Measurements from ENCODE around the gene ENKD1. TPM values are rescaled to one million over a fixed set of nuclear protein-coding genes. Genes with fewer than 3 reads are reported as not detected.

ENKD1 gene
- total and polyA plus RNA-seq, 2 donors = 10.3 to 39.5 TPM

DNA sequence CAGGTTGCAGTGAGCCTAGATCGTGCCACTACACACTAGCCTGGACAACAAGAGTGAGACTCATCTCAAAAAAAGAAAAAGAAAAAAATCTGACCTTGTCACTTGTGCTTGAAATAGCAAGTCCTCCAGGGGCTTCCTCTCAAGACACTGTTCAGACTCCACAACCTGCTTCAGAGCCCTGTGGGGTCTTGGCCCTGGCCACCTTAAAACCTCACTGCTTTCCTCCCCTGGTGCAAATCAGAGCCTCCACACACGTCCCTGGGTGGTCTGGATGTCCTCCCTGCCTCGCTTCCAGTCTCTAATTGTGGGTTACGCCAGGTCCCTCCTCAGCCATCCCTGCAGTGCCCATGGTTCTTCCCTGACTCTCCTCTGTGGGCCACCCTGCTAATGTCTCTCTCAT is 11.2 kb downstream of the ENKD1 start:
- H3K27ac ChIP-seq (ENCODE audit: low read depth) = no peak overlapping the region
- WGBS = 71% methylated on average over 4 of the region's 4 CpGs
- no peaks in the 10 kb centered on the region for H3K36me3 ChIP-seq (ENCODE audit: insufficient read depth)
- H3K4me3 ChIP-seq (ENCODE audit: low read depth, low read length) = no peak overlapping the region
- H3K4me1 ChIP-seq (ENCODE audit: insufficient read depth) = no peaks in the 10 kb centered on the region
- DNase-seq (ENCODE audit: extremely low spot score) = no peak

DNA sequence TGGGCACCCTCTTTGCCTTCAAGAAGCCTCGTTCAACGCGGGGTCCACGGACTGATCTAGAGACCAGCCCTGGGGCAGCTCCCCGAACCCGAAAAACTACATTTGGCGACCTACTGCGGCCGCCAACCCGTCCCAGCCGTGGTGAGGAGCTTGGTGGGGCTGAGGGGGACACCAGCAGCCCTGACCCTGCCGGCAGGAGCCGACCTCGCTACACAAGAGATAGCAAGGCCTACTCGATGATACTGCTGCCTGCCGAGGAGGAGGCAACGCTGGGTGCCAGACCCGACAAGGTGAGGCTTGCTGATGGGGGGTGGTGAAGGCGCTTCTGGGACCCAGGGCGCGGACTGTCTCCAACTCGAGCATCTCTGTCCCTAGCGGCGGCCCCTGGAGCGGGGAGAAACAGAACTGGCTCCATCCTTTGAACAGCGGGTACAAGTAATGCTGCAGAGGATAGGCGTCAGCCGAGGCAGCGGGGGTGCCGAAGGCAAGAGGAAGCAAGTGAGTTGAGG is 12.1 kb downstream of the ENKD1 start:
- H3K27ac ChIP-seq (ENCODE audit: low read depth) = no peak overlapping the region
- no peak for DNase-seq (ENCODE audit: extremely low spot score)
- H3K36me3 ChIP-seq (ENCODE audit: insufficient read depth) = no peaks in the 10 kb centered on the region
- WGBS = 55% methylated on average over 30 of the region's 30 CpGs
- H3K4me1 ChIP-seq (ENCODE audit: insufficient read depth) = no peaks in the 10 kb centered on the region
- H3K4me3 ChIP-seq (ENCODE audit: low read depth, low read length) = no peak overlapping the region

DNA sequence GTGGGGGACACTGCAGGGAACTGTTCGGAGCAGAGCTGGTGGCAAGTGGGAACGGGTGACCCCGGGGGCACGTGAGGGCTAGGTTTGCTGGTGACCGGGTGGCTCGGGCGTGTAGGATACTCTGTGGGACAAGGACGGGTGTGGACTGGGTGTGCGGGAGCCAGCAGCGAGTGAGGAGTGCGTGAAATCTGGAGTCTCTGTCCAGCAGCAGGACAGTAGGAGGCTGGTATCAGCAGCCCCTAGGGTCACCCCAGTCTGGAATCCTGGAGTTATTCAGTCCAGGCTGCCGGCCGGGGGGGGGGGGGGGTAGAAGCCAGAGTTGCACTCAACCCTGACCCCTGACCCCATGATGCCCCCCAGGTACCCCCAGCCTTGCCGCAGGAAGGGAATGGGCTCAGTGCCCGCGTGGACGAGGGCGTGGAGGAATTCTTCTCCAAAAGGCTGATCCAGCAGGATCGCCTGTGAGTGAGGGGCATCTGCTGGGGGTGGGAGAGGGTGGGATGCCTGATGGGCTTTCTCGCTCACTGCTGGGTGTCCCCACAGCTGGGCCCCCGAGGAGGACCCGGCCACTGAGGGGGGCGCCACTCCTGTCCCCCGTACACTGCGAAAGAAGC is 12.7 kb downstream of the ENKD1 start:
- Histone ChIP-seq H3K4me3 (ENCODE audit: low read depth, low read length) (no peak overlapping the region), H3K27ac (ENCODE audit: low read depth) (no peak overlapping the region), H3K36me3 (ENCODE audit: insufficient read depth) (no peaks in the 10 kb centered on the region), H3K4me1 (ENCODE audit: insufficient read depth) (no peaks in the 10 kb centered on the region)
- 28% methylated on average over 25 of the region's 25 CpGs for WGBS
- no peak for DNase-seq (ENCODE audit: extremely low spot score)

DNA sequence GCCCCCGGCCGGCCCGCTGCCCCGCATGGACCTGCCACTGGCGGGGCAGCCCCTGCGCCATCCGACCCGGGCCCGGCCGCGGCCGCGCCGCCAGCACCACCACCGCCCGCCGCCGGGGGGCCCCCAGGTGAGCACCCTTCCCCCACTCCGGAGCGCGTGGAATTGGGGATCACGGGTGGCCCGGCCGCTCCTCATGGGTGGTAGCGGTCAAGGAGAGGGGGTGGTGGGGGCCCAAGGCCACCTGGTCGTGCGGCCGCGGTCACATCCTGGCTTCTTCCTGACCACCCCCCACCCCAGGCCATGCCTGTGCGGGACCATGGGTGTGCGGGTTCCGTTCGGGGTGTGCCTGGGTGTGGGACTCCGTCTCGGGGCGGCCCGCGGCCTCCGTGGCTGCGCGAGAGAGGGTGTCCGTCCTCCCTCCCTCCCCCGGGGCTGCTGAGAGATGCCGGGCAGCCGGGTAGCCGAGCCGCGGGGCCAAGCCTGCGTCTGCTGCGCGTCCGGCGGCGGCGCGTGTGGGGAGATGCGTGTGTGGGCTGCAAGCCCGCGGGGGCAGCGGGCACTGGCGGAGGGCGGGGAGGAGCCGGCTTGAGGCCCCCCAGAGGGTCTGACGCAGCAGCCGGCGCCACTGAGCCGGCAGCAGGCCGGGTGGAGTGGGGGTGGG is 13.3 kb downstream of the ENKD1 start:
- no peaks in the 10 kb centered on the region for H3K36me3 ChIP-seq (ENCODE audit: insufficient read depth)
- WGBS = 9% methylated on average over 68 of the region's 68 CpGs
- no peak overlapping the region for H3K27ac ChIP-seq (ENCODE audit: low read depth)
- no peaks in the 10 kb centered on the region for H3K4me1 ChIP-seq (ENCODE audit: insufficient read depth)
- no peak for DNase-seq (ENCODE audit: extremely low spot score)
- peak overlapping the region; percentile 40 for H3K4me3 ChIP-seq (ENCODE audit: low read depth, low read length)

DNA sequence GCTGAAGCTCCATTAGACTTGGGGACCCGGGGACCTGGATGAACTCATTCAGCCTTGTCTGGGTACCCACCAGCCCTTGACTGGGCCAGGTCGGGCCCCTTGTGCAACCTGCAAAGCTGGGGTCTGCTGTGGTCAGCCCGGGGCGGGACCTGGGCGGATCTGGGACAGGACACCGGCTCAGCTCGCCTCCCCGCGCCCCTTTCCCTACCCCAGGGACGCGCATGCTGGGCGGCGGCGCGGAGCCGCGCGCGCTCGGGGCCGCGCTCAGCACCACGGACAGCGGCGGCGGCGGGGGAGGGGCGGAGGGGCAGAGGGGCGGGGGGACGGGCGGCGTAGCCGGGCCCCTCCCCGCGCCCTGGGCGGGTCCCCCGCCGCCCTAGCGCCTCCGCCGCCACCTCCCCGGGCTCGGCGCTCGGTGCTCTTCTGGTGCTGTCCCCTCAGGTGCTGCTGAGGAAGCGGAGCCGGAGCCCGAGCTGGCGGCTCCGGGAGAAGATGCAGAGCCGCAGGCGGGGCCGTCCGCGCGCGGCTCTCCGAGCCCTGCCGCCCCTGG is 13.9 kb downstream of the ENKD1 start:
- Histone ChIP-seq H3K4me1 (ENCODE audit: insufficient read depth) (no peaks in the 10 kb centered on the region), H3K27ac (ENCODE audit: low read depth) (no peak overlapping the region), H3K36me3 (ENCODE audit: insufficient read depth) (no peaks in the 10 kb centered on the region), H3K4me3 (ENCODE audit: low read depth, low read length) (peak overlapping the region; percentile 40)
- WGBS = 12% methylated on average over 59 of the region's 59 CpGs
- no peak for DNase-seq (ENCODE audit: extremely low spot score)

DNA sequence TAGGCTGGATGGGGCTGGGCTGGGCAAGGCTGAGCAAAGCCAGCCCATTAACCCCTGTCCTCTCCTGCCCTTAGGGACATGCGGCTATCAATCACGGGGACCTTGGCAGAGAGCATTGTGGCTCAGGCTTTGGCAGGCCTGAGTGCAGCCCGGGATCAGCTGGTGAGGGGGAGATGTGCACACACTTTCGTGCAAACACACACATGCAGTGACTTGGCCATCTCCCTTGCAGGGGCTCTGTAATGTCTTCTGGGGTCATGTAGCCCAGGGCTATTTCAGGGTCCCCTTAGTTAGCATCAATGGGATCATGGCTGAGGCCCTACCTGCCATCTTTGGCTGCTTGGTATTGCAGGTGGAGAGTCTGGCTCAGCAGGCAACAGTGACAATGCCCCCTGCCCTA is 14.7 kb downstream of the ENKD1 start:
- 85% methylated on average over 4 of the region's 4 CpGs for WGBS
- DNase-seq (ENCODE audit: extremely low spot score) = no peak
- Histone ChIP-seq H3K27ac (ENCODE audit: low read depth) (no peak overlapping the region), H3K4me1 (ENCODE audit: insufficient read depth) (no peaks in the 10 kb centered on the region), H3K4me3 (ENCODE audit: low read depth, low read length) (no peak overlapping the region), H3K36me3 (ENCODE audit: insufficient read depth) (no peaks in the 10 kb centered on the region)

DNA sequence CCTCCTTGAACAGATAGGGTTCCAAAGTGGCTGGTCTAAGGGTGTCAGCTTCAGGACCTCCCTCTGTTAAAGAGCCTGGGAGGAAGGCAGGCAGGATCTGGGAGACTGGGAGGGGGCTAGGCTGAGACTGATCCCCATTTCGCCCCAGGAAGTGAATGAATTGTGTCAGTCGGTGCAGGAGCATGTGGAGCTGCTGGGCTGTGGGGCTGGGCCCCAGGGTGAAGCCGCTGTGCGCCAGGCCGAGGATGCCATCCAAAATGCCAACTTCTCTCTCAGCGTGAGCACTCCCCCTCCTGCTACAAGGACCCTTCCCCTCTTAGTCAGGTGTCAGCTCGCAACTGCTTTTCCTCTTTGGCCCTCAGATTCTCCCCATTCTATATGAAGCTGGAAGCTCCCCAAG is 15.5 kb downstream of the ENKD1 start:
- Histone ChIP-seq H3K4me3 (ENCODE audit: low read depth, low read length) (no peak overlapping the region), H3K4me1 (ENCODE audit: insufficient read depth) (no peaks in the 10 kb centered on the region), H3K36me3 (ENCODE audit: insufficient read depth) (no peaks in the 10 kb centered on the region), H3K27ac (ENCODE audit: low read depth) (no peak overlapping the region)
- no peak for DNase-seq (ENCODE audit: extremely low spot score)
- WGBS = 90% methylated on average over 7 of the region's 7 CpGs

DNA sequence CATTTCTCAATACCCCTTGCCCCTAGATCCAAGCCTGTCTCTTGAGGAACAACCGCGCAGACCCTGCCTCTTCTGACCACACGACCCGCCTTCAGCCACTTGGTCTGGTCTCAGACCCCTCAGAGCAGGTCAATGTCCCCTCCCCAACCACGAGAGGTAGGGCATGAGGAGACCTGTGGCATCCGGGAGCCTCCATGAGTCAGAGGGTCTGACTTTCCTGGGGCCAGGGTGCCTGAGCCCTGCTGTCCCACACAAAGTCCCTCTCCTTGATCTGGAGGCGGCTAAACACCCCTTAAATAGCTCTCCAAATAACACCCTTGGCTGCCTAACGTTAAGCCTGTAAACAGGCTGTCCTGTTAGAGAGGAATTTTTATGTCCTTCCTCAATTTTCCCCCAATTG is 16.5 kb downstream of the ENKD1 start:
- DNase-seq (ENCODE audit: extremely low spot score) = no peak
- H3K36me3 ChIP-seq (ENCODE audit: insufficient read depth) = no peaks in the 10 kb centered on the region
- H3K27ac ChIP-seq (ENCODE audit: low read depth) = no peak overlapping the region
- 65% methylated on average over 8 of the region's 8 CpGs for WGBS
- H3K4me1 ChIP-seq (ENCODE audit: insufficient read depth) = no peaks in the 10 kb centered on the region
- H3K4me3 ChIP-seq (ENCODE audit: low read depth, low read length) = no peak overlapping the region

DNA sequence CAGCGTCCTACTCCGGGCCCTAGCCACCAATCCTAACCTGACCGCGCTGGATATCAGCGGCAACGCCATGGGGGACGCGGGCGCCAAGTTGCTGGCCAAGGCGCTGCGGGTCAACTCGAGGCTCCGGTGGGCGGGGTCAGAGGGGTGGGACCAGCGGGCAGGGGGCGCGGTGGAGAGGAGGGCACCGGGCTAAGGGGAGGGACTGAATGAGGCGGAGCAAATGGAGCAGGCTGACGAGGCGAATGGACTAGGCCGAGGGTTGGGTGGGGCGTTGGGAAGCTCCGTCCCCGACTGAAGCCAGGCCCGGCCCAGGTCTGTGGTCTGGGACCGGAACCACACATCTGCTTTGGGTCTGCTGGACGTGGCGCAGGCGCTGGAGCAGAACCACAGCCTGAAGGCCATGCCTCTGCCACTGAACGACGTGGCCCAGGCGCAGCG is 17.0 kb downstream of the ENKD1 start:
- Histone ChIP-seq H3K4me3 (ENCODE audit: low read depth, low read length) (no peak overlapping the region), H3K27ac (ENCODE audit: low read depth) (no peak overlapping the region), H3K4me1 (ENCODE audit: insufficient read depth) (no peaks in the 10 kb centered on the region), H3K36me3 (ENCODE audit: insufficient read depth) (no peaks in the 10 kb centered on the region)
- 15% methylated on average over 34 of the region's 34 CpGs for WGBS
- DNase-seq (ENCODE audit: extremely low spot score) = no peak

DNA sequence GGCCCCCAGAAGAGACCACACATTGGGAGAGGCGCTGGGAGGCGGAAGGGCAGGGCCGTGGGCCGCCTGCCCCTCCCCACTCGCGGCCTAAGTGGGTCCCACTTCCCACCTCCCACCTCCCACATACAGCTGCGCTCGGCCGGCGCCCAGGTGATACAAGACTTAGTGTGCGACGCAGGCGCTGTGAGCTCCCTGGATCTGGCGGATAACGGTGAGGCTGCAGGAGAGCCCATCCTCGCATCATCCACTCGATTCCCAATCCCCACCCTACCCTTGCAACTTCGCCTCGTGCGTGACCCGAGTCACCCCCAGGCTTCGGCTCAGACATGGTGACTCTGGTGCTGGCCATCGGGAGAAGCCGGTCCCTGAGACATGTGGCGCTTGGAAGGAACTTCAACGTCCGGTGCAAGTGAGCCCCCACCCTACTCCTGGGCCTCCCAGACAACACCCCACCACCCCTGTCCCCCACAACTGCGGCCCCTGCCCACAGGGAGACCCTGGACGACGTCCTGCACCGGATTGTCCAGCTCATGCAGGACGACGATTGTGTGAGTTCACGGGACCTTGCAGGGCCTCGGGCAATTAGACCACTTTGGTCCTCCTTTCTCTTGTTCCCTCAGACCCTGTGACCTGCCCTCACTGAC is 17.7 kb downstream of the ENKD1 start:
- no peak overlapping the region for H3K27ac ChIP-seq (ENCODE audit: low read depth)
- DNase-seq (ENCODE audit: extremely low spot score) = no peak
- H3K4me1 ChIP-seq (ENCODE audit: insufficient read depth) = no peaks in the 10 kb centered on the region
- WGBS = 47% methylated on average over 35 of the region's 35 CpGs
- H3K36me3 ChIP-seq (ENCODE audit: insufficient read depth) = no peaks in the 10 kb centered on the region
- H3K4me3 ChIP-seq (ENCODE audit: low read depth, low read length) = no peak overlapping the region

DNA sequence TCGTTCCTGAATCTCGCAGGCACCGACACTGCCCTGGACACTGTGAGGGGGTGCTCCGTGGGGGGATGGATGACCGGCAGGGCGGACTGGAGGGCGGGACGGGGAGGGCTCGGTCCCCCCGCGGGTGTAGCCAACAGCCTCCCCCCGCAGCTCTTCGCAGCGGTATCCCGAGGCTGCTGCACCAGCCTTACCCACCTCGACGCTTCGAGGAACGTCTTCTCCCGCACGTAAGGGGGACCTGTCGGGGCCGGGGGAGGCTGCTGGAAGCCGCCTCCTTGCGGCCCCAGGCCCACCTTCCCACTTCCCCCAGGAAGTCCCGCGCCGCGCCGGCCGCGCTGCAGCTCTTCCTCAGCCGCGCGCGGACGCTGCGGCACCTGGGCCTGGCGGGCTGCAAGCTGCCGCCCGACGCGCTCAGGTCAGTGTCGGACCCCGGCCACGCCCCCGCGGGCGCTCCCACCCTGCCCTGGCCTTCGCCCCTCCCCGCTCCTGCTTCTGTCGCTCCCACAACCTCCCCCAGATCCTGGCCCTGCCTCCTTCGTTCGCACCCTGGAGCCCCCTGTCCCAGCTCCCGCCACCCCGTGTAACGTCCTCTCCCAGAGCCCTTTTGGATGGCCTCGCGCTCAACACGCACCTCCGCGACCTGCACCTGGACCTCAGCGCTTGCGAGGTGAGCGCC is 18.3 kb downstream of the ENKD1 start:
- DNase-seq (ENCODE audit: extremely low spot score) = no peak
- WGBS = 20% methylated on average over 65 of the region's 65 CpGs
- Histone ChIP-seq H3K36me3 (ENCODE audit: insufficient read depth) (no peaks in the 10 kb centered on the region), H3K27ac (ENCODE audit: low read depth) (no peak overlapping the region), H3K4me1 (ENCODE audit: insufficient read depth) (no peaks in the 10 kb centered on the region), H3K4me3 (ENCODE audit: low read depth, low read length) (no peak overlapping the region)

DNA sequence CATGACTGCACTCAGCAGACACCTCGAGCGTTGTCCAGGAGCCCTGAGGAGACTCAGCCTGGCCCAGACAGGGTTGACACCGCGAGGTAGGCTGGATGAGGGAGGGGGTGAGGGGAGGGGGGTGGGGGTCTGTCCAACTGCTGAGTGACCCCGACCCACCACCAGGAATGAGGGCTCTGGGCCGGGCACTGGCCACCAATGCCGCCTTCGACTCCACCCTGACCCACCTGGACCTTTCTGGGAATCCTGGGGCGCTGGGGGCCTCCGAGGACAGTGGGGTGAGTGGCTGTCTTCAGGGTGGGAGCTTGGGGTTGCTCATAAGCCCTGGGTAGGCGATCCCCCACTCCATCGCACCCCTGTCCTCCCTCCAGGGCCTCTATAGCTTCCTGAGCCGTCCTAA is 18.9 kb downstream of the ENKD1 start:
- no peak for DNase-seq (ENCODE audit: extremely low spot score)
- Histone ChIP-seq H3K27ac (ENCODE audit: low read depth) (no peak overlapping the region), H3K4me1 (ENCODE audit: insufficient read depth) (no peaks in the 10 kb centered on the region), H3K4me3 (ENCODE audit: low read depth, low read length) (no peak overlapping the region), H3K36me3 (ENCODE audit: insufficient read depth) (no peaks in the 10 kb centered on the region)
- 68% methylated on average over 13 of the region's 13 CpGs for WGBS

DNA sequence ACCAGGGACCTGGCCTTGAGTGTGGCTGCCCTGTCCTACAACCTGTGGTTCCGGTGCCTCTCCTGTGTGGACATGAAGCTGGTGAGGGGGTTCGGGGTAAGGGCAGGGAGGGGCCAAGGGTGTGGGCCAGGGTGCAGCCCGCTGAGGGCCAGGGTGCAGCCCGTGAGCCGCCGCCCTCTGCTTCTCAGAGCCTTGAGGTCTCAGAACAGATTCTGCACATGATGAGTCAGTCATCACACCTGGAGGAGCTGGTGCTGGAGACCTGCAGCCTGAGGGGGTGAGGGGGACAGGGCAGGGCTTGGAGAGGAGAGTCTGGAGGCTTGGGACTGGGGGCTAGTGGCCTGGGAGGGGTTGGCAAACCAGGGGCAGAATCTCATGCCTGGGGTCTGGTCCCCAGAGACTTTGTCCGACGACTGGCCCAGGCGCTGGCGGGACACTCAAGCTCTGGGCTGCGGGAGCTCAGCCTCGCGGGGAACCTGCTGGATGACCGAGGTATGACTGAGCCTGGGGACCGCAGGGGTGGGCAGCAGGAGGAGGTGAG is 19.4 kb downstream of the ENKD1 start:
- Histone ChIP-seq H3K4me1 (ENCODE audit: insufficient read depth) (no peaks in the 10 kb centered on the region), H3K27ac (ENCODE audit: low read depth) (no peak overlapping the region), H3K4me3 (ENCODE audit: low read depth, low read length) (no peak overlapping the region), H3K36me3 (ENCODE audit: insufficient read depth) (no peaks in the 10 kb centered on the region)
- WGBS = 75% methylated on average over 15 of the region's 15 CpGs
- no peak for DNase-seq (ENCODE audit: extremely low spot score)

All from urinary bladder (tissue), 4 donors.